CD4-positive, alpha-beta memory T cell (primary cell): ENCODE data around the gene TAAR2. TPM values are rescaled to one million over a fixed set of nuclear protein-coding genes. Genes with fewer than 3 reads are reported as not detected.

Source experiments
- CTCF ChIA-PET: fragments of 350-600 bp; sonication (Branson Sonifier 250); formaldehyde crosslinking; loops from one replicate; lab custom pipeline; 2021; ENCODE audit warnings: inconsistent platforms; ENCODE audit not compliant: partially characterized antibody; lab: Charles Lee
- POLR2A ChIA-PET: fragments of 350-600 bp; sonication (Branson Sonifier 250); formaldehyde crosslinking; loops from one replicate; lab custom pipeline; 2021; ENCODE audit not compliant: partially characterized antibody; lab: Charles Lee
- DNase-seq, 5 donors: peaks; one replicate each; pipeline versions ENCODE4 v3.0.0 to v3.0.0-alpha.2; 2020 to 2022; ENCODE audit warnings: mixed read lengths in 1 of 5
- H3K27ac ChIP-seq: one replicate; pipeline ENCODE4 v1.7.0; 2013; ENCODE audit warnings: low read depth, low read length
- H3K27me3 ChIP-seq: 2 replicates; pipeline ENCODE4 v1.7.0; 2013; ENCODE audit warnings: mild to moderate bottlenecking, low read length, moderate library complexity; ENCODE audit not compliant: insufficient read depth
- H3K36me3 ChIP-seq: 2 replicates; pipeline ENCODE4 v1.7.0; 2013; ENCODE audit warnings: mild to moderate bottlenecking, low read length, moderate library complexity; ENCODE audit not compliant: insufficient read depth
- H3K4me1 ChIP-seq: 2 replicates; pipeline ENCODE4 v1.7.0; 2013; ENCODE audit warnings: mild to moderate bottlenecking, low read length, moderate library complexity; ENCODE audit not compliant: insufficient read depth
- H3K4me3 ChIP-seq, 2 donors: one replicate each; pipeline ENCODE4 v1.7.0; 2013; ENCODE audit warnings: low read length in 2 of 2, mild to moderate bottlenecking in 1 of 2
- H3K9me3 ChIP-seq, 2 donors: one replicate each; pipeline ENCODE4 v1.7.0; 2013; ENCODE audit warnings: low read length in 2 of 2, control low read depth in 1 of 2; ENCODE audit not compliant: control insufficient read depth in 1 of 2
- H3K27ac Mint-ChIP-seq, 7 donors: one replicate each; pipeline ENCODE4 v1.8.0; 2020 to 2021; ENCODE audit warnings: mixed read lengths in 7 of 7, mild to moderate bottlenecking in 6 of 7, inconsistent platforms in 3 of 7, moderate library complexity in 3 of 7
- H3K27me3 Mint-ChIP-seq, 2 donors: one replicate each; pipeline ENCODE4 v1.8.0; 2020 to 2021; ENCODE audit warnings: mixed read lengths in 2 of 2
- H3K36me3 Mint-ChIP-seq, 2 donors: one replicate each; pipeline ENCODE4 v1.8.0; 2020 to 2021; ENCODE audit warnings: mixed read lengths in 2 of 2, inconsistent platforms in 1 of 2, mild to moderate bottlenecking in 1 of 2
- H3K4me1 Mint-ChIP-seq, 4 donors: one replicate each; pipeline ENCODE4 v1.8.0; 2020 to 2021; ENCODE audit warnings: mixed read lengths in 4 of 4, mild to moderate bottlenecking in 1 of 4
- H3K4me3 Mint-ChIP-seq, 8 donors: one replicate each; pipeline ENCODE4 v1.8.0; 2020 to 2021; ENCODE audit warnings: mixed read lengths in 8 of 8, mild to moderate bottlenecking in 7 of 8, moderate library complexity in 6 of 8, inconsistent platforms in 3 of 8
- H3K9me3 Mint-ChIP-seq, 8 donors: one replicate each; pipeline ENCODE4 v1.8.0; 2020 to 2021; ENCODE audit warnings: mixed read lengths in 8 of 8, mild to moderate bottlenecking in 5 of 8, inconsistent platforms in 3 of 8, moderate library complexity in 1 of 8
- intact Hi-C: fragments of 100-400 bp; cut with micrococcal nuclease; formaldehyde crosslinking; loops from one replicate; pipeline ENCODE4 v1.15.1; 2023
- polyA plus RNA-seq, 2 donors: library from polyadenylated mRNA; unstranded; fragments of 300-500 nt; fragmentation: Illumina TruSeq; gene quantifications; one replicate each; pipeline ENCODE4 v1.2.3, GENCODE V29; 2021
- total RNA-seq, 2 experiments: library from RNA; stranded (reverse); gene quantifications; one replicate each; pipeline ENCODE4 v1.2.3, GENCODE V29; 2021

The TAAR2 gene
- total RNA-seq (not detected), polyA plus RNA-seq (not detected)

GRCh38 chr6:132624175-132624574 is at the start of gene TAAR2:
TAAR2 (minus strand) TSS chr6:132624275; CDS start chr6:132624275, 0 bp downstream.
- H3K9me3 Mint-ChIP-seq: peaks cover 0 to 15% (median 4%) of the 10 kb centered on the region in 8 donors
- H3K4me3 Mint-ChIP-seq: no peak within 1 kb of the TSS
- H3K4me1 ChIP-seq: no peaks in the 10 kb centered on the region
- peaks cover 4% of the 10 kb centered on the region for H3K27me3 ChIP-seq
- no peak within 1 kb of the TSS for H3K4me3 ChIP-seq
- no peak within 1 kb of the TSS for H3K27ac ChIP-seq
- no peaks in the 10 kb centered on the region for H3K4me1 Mint-ChIP-seq
- ChIA-PET POLR2A (no interaction called here), CTCF (no interaction called here)
- H3K9me3 ChIP-seq: no peaks in the 10 kb centered on the region
- peaks cover 5 to 26% of the 10 kb centered on the region in 2 donors for H3K27me3 Mint-ChIP-seq
- no peaks in the 10 kb centered on the region for H3K36me3 ChIP-seq
- no peaks in the 10 kb centered on the region for H3K36me3 Mint-ChIP-seq
- DNase-seq: no peak
- intact Hi-C loops: no loop called here
- no peak within 1 kb of the TSS for H3K27ac Mint-ChIP-seq

GRCh38 chr6:132673376-132674094 is 49.5 kb upstream of the TAAR2 start:
- peaks cover 0 to 4% (median 3%) of the 10 kb centered on the region in 4 donors for H3K4me1 Mint-ChIP-seq
- H3K4me1 ChIP-seq: peaks cover 4% of the 10 kb centered on the region
- H3K27ac ChIP-seq: no peak overlapping the region
- H3K36me3 Mint-ChIP-seq: no peaks in the 10 kb centered on the region
- CTCF ChIA-PET: interaction anchor here (0.6 kb wide), 1 partner anchor 1865 kb away, joined by 4 read pairs; no protein-coding TSS in a partner anchor
- no peak overlapping the region for H3K27ac Mint-ChIP-seq
- H3K27me3 Mint-ChIP-seq: peaks cover 6 to 8% of the 10 kb centered on the region in 2 donors
- H3K36me3 ChIP-seq: no peaks in the 10 kb centered on the region
- no peak overlapping the region for H3K4me3 Mint-ChIP-seq
- no peaks in the 10 kb centered on the region for H3K27me3 ChIP-seq
- intact Hi-C loops: no loop called here
- H3K4me3 ChIP-seq: no peak overlapping the region
- DNase-seq: no peak
- no peaks in the 10 kb centered on the region for H3K9me3 Mint-ChIP-seq
- no peaks in the 10 kb centered on the region for H3K9me3 ChIP-seq
- POLR2A ChIA-PET: interaction anchor here (1.0 kb wide), 1 partner anchor 139 kb away, joined by 3 read pairs; no protein-coding TSS in a partner anchor

- no peaks in the 10 kb centered on the region for H3K27me3 ChIP-seq
- ChIA-PET CTCF (interaction anchor here (1.2 to 6.3 kb wide), 8 partner anchors 17 to 1246 kb away, joined by 3 to 45 read pairs (median 6); partner anchors contain the start of gene SLC18B1), POLR2A (no interaction called here)
- no peaks in the 10 kb centered on the region for H3K36me3 ChIP-seq
- Mint-ChIP-seq H3K27me3 (peaks cover 3 to 6% of the 10 kb centered on the region in 2 donors), H3K36me3 (no peaks in the 10 kb centered on the region), H3K4me3 (no peak overlapping the region), H3K9me3 (no peaks in the 10 kb centered on the region), H3K4me1 (peaks cover 0 to 4% (median 3%) of the 10 kb centered on the region in 4 donors), H3K27ac (no peak overlapping the region)
- peaks cover 4% of the 10 kb centered on the region for H3K4me1 ChIP-seq
- no peak overlapping the region for H3K4me3 ChIP-seq
- H3K9me3 ChIP-seq: no peaks in the 10 kb centered on the region
- intact Hi-C loops: loop anchor here (2.0 kb wide), 1 partner anchor 882 kb away; no protein-coding TSS in a partner anchor
- no peak for DNase-seq
- H3K27ac ChIP-seq: no peak overlapping the region
Observed at GRCh38 chr6:132671295-132671694, 47.2 kb upstream of the TAAR2 start.

- ChIA-PET CTCF (interaction anchor here (0.6 to 6.3 kb wide), 18 partner anchors 10 to 1724 kb away, joined by 3 to 45 read pairs (median 5); partner anchors contain the start of genes RPS12, SLC18B1 and SLC2A12), POLR2A (interaction anchor here (0.9 kb wide), 1 partner anchor 154 kb away, joined by 4 read pairs; no protein-coding TSS in a partner anchor)
- peak in 4 of 5 donors; percentile 22 to 39 (median 36) for DNase-seq
- H3K4me1 Mint-ChIP-seq: peaks cover 0 to 4% (median 3%) of the 10 kb centered on the region in 4 donors
- no peak overlapping the region for H3K27ac Mint-ChIP-seq
- H3K27me3 ChIP-seq: no peaks in the 10 kb centered on the region
- H3K4me3 ChIP-seq: no peak overlapping the region
- no peak overlapping the region for H3K4me3 Mint-ChIP-seq
- no peaks in the 10 kb centered on the region for H3K9me3 Mint-ChIP-seq
- intact Hi-C loops: loop anchor here (1.0 to 5.0 kb wide), 8 partner anchors 99 to 1428 kb away; partner anchors contain the start of gene RPS12
- H3K36me3 Mint-ChIP-seq: no peaks in the 10 kb centered on the region
- peaks cover 4% of the 10 kb centered on the region for H3K4me1 ChIP-seq
- peaks cover 2 to 6% of the 10 kb centered on the region in 2 donors for H3K27me3 Mint-ChIP-seq
- H3K27ac ChIP-seq: no peak overlapping the region
- no peaks in the 10 kb centered on the region for H3K36me3 ChIP-seq
- H3K9me3 ChIP-seq: no peaks in the 10 kb centered on the region
Observed at GRCh38 chr6:132669690-132670291, 45.7 kb upstream of the TAAR2 start.

- no peak for DNase-seq
- H3K27me3 ChIP-seq: no peaks in the 10 kb centered on the region
- Mint-ChIP-seq H3K9me3 (no peaks in the 10 kb centered on the region), H3K36me3 (no peaks in the 10 kb centered on the region), H3K4me3 (no peak overlapping the region), H3K4me1 (peaks cover 0 to 4% (median 3%) of the 10 kb centered on the region in 4 donors), H3K27me3 (peaks cover 1 to 6% of the 10 kb centered on the region in 2 donors), H3K27ac (no peak overlapping the region)
- ChIA-PET POLR2A (no interaction called here), CTCF (interaction anchor here (6.3 kb wide), 1 partner anchor 132 kb away, joined by 45 read pairs; the partner anchor contains the start of gene SLC18B1)
- intact Hi-C loops: loop anchor here (5.0 kb wide), 1 partner anchor 1431 kb away; no protein-coding TSS in a partner anchor
- no peak overlapping the region for H3K27ac ChIP-seq
- H3K4me3 ChIP-seq: no peak overlapping the region
- peaks cover 4% of the 10 kb centered on the region for H3K4me1 ChIP-seq
- H3K9me3 ChIP-seq: no peaks in the 10 kb centered on the region
- no peaks in the 10 kb centered on the region for H3K36me3 ChIP-seq
Observed at GRCh38 chr6:132666118-132666517, 42.0 kb upstream of the TAAR2 start.

GRCh38 chr6:132664309-132665034 is 40.4 kb upstream of the TAAR2 start:
- Mint-ChIP-seq H3K27me3 (peaks cover under 1 to 1% of the 10 kb centered on the region in 2 donors), H3K27ac (no peak overlapping the region), H3K36me3 (no peaks in the 10 kb centered on the region), H3K9me3 (no peaks in the 10 kb centered on the region), H3K4me3 (no peak overlapping the region), H3K4me1 (no peaks in the 10 kb centered on the region)
- no peaks in the 10 kb centered on the region for H3K36me3 ChIP-seq
- H3K4me3 ChIP-seq: no peak overlapping the region
- no peaks in the 10 kb centered on the region for H3K27me3 ChIP-seq
- intact Hi-C loops: loop anchor here (5.0 kb wide), 1 partner anchor 1433 kb away; no protein-coding TSS in a partner anchor
- ChIA-PET POLR2A (no interaction called here), CTCF (no interaction called here)
- no peaks in the 10 kb centered on the region for H3K4me1 ChIP-seq
- no peaks in the 10 kb centered on the region for H3K9me3 ChIP-seq
- no peak overlapping the region for H3K27ac ChIP-seq
- DNase-seq: no peak
